A673 (cell line): Measurements from ENCODE around the gene CHIA. TPM values are rescaled to one million over a fixed set of nuclear protein-coding genes. Genes with fewer than 3 reads are reported as not detected.

ENCODE experiments used
- BruUV-seq: library from RNA; stranded (reverse); fragments of 400-500 nt; replicated peaks from 2 replicates; lab custom pipeline; 2021; lab: Mats Ljungman, UMichigan
- CTCF ChIA-PET: fragments of 300-600 bp; sonication (Branson Sonifier 250); formaldehyde crosslinking; loops from one replicate; lab custom pipeline; 2022; ENCODE audit warnings: antibody characterized with exemption; lab: Charles Lee
- POLR2A ChIA-PET: fragments of 300-600 bp; sonication (Branson Sonifier 250); formaldehyde crosslinking; loops from one replicate; lab custom pipeline; 2022; ENCODE audit warnings: antibody characterized with exemption; ENCODE audit not compliant: low non-redundant PET; lab: Charles Lee
- DNase-seq: peaks from one replicate; pipeline ENCODE4 v3.0.0-alpha.2; 2015; ENCODE audit warnings: low spot score
- H3K27ac ChIP-seq: fragments of 200-600 bp; sonication (generic); 2 replicates; pipeline ENCODE4 v1.5.1; 2016; ENCODE audit warnings: mixed run types, low read depth, mild to moderate bottlenecking, mixed read lengths, antibody characterized with exemption, low read length; ENCODE audit not compliant: poor library complexity, severe bottlenecking
- H3K27me3 ChIP-seq: fragments of 200-600 bp; sonication (generic); replicated peaks from 2 replicates; pipeline ENCODE4 v1.6.1; 2017; ENCODE audit warnings: mixed run types, low read depth, mild to moderate bottlenecking, mixed read lengths, antibody characterized with exemption, low read length; ENCODE audit not compliant: insufficient read depth, poor library complexity
- H3K36me3 ChIP-seq: fragments of 200-600 bp; sonication (generic); 2 replicates; pipeline ENCODE4 v1.6.1; 2016; ENCODE audit warnings: mixed run types, mild to moderate bottlenecking, mixed read lengths, antibody characterized with exemption, low read length; ENCODE audit not compliant: insufficient read depth, poor library complexity, severe bottlenecking
- H3K4me1 ChIP-seq: fragments of 200-600 bp; sonication (generic); 2 replicates; pipeline ENCODE4 v1.6.1; 2017; ENCODE audit warnings: mixed run types, mild to moderate bottlenecking, mixed read lengths, antibody characterized with exemption, low read length; ENCODE audit not compliant: insufficient read depth, poor library complexity, severe bottlenecking
- H3K4me3 ChIP-seq: fragments of 200-600 bp; sonication (generic); 2 replicates; pipeline ENCODE4 v1.5.1; 2016; ENCODE audit warnings: low read depth, mixed run types, mild to moderate bottlenecking, mixed read lengths, low read length; ENCODE audit not compliant: poor library complexity, severe bottlenecking
- H3K9me3 ChIP-seq: fragments of 200-600 bp; sonication (generic); 2 replicates; pipeline ENCODE4 v1.6.1; 2016; ENCODE audit warnings: mixed run types, low read depth, mild to moderate bottlenecking, mixed read lengths, antibody characterized with exemption, low read length; ENCODE audit not compliant: poor library complexity, severe bottlenecking
- CTCF ChIP-seq: fragments of 300-800, 200-600 bp; sonication (generic); conservative IDR thresholded peaks from 2 replicates; pipeline ENCODE4 v1.5.1; 2017; ENCODE audit warnings: low read depth, mild to moderate bottlenecking, antibody characterized with exemption, low read length, moderate library complexity, mixed read lengths
- EZH2 ChIP-seq: fragments of 200-600 bp; sonication (generic); IDR thresholded peaks from 2 replicates; pipeline ENCODE4 v1.6.1; 2017; ENCODE audit warnings: borderline replicate concordance, low read depth, mild to moderate bottlenecking, mixed read lengths, antibody characterized with exemption, low read length; ENCODE audit not compliant: poor library complexity, severe bottlenecking
- intact Hi-C: fragments of 100-400 bp; cut with micrococcal nuclease; formaldehyde crosslinking; loops from one replicate; pipeline ENCODE4 v1.10.0; 2022; ENCODE audit not compliant: unreplicated experiment
- total RNA-seq: library from RNA; stranded (reverse); gene quantifications from 2 replicates; pipeline ENCODE4 v1.2.3, GENCODE V29; 2021

CHIA gene
- total RNA-seq, 1 experiment from 2014 or later: not detected

- H3K27ac ChIP-seq: no peak overlapping the region
- peaks cover 64% of the 10 kb centered on the region for H3K27me3 ChIP-seq
- ChIA-PET POLR2A (no interaction called here), CTCF (no interaction called here)
- no peaks in the 10 kb centered on the region for H3K36me3 ChIP-seq
- DNase-seq: no peak
- BruUV-seq: no TSS peak
- intact Hi-C loops: no loop called here
- TF ChIP-seq CTCF (no peak), EZH2 (no peak)
- no peaks in the 10 kb centered on the region for H3K4me1 ChIP-seq
- no peaks in the 10 kb centered on the region for H3K9me3 ChIP-seq
- no peak overlapping the region for H3K4me3 ChIP-seq
Observed at GRCh38 chr1:111271464-111271801, 19.2 kb upstream of the CHIA start.

GRCh38 chr1:111272081-111272480 lies 18.6 kb upstream of the CHIA start:
- Histone ChIP-seq H3K36me3 (no peaks in the 10 kb centered on the region), H3K27me3 (peaks cover 60% of the 10 kb centered on the region), H3K4me3 (no peak overlapping the region), H3K9me3 (no peaks in the 10 kb centered on the region), H3K4me1 (no peaks in the 10 kb centered on the region), H3K27ac (no peak overlapping the region)
- intact Hi-C loops: no loop called here
- no peak for TF ChIP-seq EZH2
- no peak for TF ChIP-seq CTCF
- ChIA-PET POLR2A (no interaction called here), CTCF (no interaction called here)
- no TSS peak for BruUV-seq
- no peak for DNase-seq

GRCh38 chr1:111274653-111275052 lies 16.0 kb upstream of the CHIA start:
- CTCF ChIA-PET: no interaction called here
- intact Hi-C loops: no loop called here
- no peak overlapping the region for H3K27ac ChIP-seq

More at GRCh38 chr1:111274653-111275052, 16.0 kb upstream of the CHIA start:
- TF ChIP-seq EZH2 (no peak), CTCF (no peak)
- Histone ChIP-seq H3K36me3 (no peaks in the 10 kb centered on the region), H3K4me3 (no peak overlapping the region), H3K4me1 (no peaks in the 10 kb centered on the region), H3K27me3 (peaks cover 44% of the 10 kb centered on the region), H3K9me3 (no peaks in the 10 kb centered on the region)
- no TSS peak for BruUV-seq
- no peak for DNase-seq
- POLR2A ChIA-PET: no interaction called here
